Endothelial cell (in vitro differentiated cells): ENCODE data around the gene OCA2. TPM values are rescaled to one million over a fixed set of nuclear protein-coding genes. Genes with fewer than 3 reads are reported as not detected.

ENCODE experiments used
- DNase-seq: peaks from one replicate; pipeline ENCODE4 v3.0.0; 2021; ENCODE audit warnings: low spot score
- H3K27ac Mint-ChIP-seq: one replicate; pipeline ENCODE4 v1.8.0; 2021; ENCODE audit warnings: mixed read lengths, inconsistent platforms; ENCODE audit not compliant: unreplicated experiment
- H3K27me3 Mint-ChIP-seq: one replicate; pipeline ENCODE4 v1.8.0; 2021; ENCODE audit warnings: mild to moderate bottlenecking, moderate library complexity, mixed read lengths, inconsistent platforms; ENCODE audit not compliant: unreplicated experiment
- H3K36me3 Mint-ChIP-seq: one replicate; pipeline ENCODE4 v1.8.0; 2021; ENCODE audit warnings: mild to moderate bottlenecking, low read depth, mixed read lengths, inconsistent platforms; ENCODE audit not compliant: unreplicated experiment
- H3K4me1 Mint-ChIP-seq: one replicate; pipeline ENCODE4 v1.8.0; 2021; ENCODE audit warnings: mild to moderate bottlenecking, mixed read lengths, inconsistent platforms; ENCODE audit not compliant: unreplicated experiment
- H3K4me3 Mint-ChIP-seq: one replicate; pipeline ENCODE4 v1.8.0; 2021; ENCODE audit warnings: mild to moderate bottlenecking, mixed read lengths, inconsistent platforms; ENCODE audit not compliant: unreplicated experiment
- H3K9me3 Mint-ChIP-seq: one replicate; pipeline ENCODE4 v1.8.0; 2021; ENCODE audit warnings: mixed read lengths, inconsistent platforms; ENCODE audit not compliant: unreplicated experiment
- total RNA-seq: library from RNA; stranded (reverse); fragmentation: NEBNext Ultra II Directional; extraction: Animal tissue kit (Norgen Biotek cat#: 25700); gene quantifications from one replicate; pipeline ENCODE4 v1.2.1, GENCODE V29; 2021; ENCODE audit not compliant: unreplicated experiment
- TF ChIP-seq, protein P1 (sequence below): fragments of 200-600 bp; sonication (generic); IDR thresholded peaks from one replicate; pipeline ENCODE4 v1.5.0; 2021; ENCODE audit warnings: antibody characterized with exemption; ENCODE audit not compliant: unreplicated experiment

OCA2 gene
- total RNA-seq, 1 donor from 2014 or later, result not detected

DNA sequence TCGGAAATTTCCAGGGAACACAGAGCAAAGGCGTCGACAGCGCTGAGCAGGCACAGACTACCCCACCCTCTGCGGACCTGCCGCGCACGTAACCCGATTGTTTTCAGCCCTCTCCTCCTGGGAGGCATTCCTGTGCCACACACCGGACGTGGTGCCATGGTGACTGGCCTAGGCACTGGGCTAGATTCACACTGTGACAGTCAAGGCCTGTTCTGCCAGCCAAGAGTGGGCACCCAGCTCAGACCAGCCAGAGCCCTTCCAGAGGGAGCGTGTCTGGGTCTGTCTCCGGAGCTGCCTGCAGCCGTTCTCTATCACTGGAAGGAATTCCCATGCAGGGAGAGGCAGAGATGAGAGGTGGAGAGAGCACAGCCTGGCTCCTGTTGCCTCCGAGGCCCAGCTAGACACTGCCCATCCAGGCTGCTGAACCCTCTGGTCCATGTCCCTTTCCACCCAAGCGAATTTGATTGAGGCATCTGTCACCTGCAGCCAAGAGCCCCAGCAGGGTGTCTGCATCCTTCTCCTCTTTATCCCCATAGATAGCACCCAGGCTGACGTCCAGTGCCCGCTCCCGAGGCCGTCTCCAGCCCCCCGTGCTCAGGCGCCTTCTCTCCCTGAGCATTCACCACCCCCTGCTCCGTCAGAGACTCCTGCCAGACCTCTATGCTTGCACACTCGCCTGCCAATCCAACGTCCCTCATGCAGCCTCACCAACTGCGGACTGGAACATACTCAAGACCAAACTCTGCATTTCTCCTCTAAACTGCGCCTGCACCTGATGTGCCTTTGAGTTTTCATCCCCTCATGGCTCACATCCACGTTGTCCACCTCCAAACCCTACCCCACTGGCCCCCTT, 267.5 kb downstream of the OCA2 start:
- Mint-ChIP-seq H3K27me3 (peaks cover 8% of the 10 kb centered on the region), H3K4me3 (no peak overlapping the region), H3K36me3 (no peaks in the 10 kb centered on the region), H3K27ac (no peak overlapping the region), H3K9me3 (no peaks in the 10 kb centered on the region), H3K4me1 (peaks cover 5% of the 10 kb centered on the region)
- DNase-seq, result no peak
- TF ChIP-seq, protein P1, sequence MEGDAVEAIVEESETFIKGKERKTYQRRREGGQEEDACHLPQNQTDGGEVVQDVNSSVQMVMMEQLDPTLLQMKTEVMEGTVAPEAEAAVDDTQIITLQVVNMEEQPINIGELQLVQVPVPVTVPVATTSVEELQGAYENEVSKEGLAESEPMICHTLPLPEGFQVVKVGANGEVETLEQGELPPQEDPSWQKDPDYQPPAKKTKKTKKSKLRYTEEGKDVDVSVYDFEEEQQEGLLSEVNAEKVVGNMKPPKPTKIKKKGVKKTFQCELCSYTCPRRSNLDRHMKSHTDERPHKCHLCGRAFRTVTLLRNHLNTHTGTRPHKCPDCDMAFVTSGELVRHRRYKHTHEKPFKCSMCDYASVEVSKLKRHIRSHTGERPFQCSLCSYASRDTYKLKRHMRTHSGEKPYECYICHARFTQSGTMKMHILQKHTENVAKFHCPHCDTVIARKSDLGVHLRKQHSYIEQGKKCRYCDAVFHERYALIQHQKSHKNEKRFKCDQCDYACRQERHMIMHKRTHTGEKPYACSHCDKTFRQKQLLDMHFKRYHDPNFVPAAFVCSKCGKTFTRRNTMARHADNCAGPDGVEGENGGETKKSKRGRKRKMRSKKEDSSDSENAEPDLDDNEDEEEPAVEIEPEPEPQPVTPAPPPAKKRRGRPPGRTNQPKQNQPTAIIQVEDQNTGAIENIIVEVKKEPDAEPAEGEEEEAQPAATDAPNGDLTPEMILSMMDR, result no peak

DNA sequence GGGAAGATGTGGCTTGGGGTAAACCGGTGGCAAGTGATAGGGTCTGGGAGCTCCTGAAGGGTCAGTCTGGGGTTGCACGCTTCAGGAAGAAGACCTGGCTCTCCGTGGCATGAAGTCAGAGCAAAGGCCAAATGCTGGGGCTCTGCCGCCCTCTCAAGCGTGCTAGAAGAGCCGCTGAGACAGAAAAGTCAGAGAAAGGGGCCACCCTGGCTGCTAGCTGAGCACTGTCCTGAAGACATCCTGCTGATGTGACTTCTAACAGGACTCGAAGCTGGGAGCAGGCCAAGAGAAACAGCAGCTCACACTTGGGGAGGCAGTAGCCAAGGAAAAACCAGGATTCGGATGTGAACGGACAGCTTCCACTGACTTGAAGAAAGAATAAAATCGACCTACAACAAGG, 270.4 kb downstream of the OCA2 start:
- Mint-ChIP-seq H3K9me3 (no peaks in the 10 kb centered on the region), H3K27ac (no peak overlapping the region), H3K4me1 (peaks cover 2% of the 10 kb centered on the region), H3K27me3 (peaks cover 6% of the 10 kb centered on the region), H3K36me3 (no peaks in the 10 kb centered on the region), H3K4me3 (no peak overlapping the region)
- TF ChIP-seq, protein P1, result no peak
- no peak for DNase-seq

DNA sequence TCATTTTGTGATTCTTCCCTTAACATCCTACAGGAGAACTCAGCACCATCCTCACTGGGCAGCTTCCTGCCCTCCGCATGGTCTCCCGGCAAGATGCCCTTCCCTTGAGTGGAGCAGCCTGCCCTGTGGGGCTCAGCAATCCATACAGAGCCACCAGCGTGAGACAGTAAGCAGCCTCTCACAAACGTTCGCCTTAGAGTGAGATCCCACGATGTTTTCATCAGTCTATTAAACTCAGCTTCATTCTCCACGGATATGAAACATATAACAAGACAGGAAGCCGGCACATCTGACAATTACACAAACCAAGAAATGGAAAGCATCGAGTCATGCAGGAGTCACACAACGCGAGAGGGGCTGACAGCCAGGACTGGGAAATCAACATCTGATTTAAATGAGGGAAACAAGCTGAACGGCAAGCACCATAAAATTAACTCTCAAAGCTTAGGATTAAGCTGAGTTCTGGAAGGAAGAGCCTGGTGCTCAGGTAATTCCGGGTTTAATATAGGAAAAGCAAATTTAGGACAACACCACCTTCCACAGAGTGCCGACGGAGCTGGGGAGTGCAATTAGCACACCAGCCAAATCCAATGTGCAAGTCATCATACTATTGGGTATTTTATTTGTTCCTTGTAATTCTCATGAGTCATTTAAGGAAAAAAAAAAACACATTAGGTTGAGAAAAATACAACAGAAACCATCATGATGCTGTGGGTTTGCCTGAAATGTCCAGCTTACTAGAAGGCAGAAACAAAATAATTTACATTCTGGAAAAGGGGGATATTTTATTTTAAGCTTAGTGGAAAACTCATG, 272.0 kb downstream of the OCA2 start:
- TF ChIP-seq, protein P1, result no peak
- Mint-ChIP-seq H3K36me3 (no peaks in the 10 kb centered on the region), H3K4me3 (no peak overlapping the region), H3K27me3 (peaks cover 3% of the 10 kb centered on the region), H3K4me1 (no peaks in the 10 kb centered on the region), H3K9me3 (no peaks in the 10 kb centered on the region), H3K27ac (no peak overlapping the region)
- no peak for DNase-seq

DNA sequence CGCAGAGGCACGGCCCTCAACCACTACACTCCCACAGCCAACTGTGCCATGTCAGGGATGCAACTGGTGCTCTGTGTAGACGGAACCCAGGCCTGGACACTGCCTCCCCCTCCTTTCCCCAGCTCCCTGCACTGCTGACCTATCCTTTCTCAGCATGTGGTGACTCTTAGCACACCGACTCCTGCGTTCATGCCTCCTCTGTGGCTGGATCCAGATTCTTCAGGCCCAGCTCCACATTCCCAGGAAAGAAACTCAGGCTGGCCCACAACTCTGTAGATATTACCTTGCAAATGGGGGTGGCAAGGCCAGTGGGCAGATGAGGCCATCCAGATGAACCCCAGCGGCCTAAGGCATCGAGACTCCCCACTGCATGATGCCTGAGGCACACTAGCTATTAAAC, 272.7 kb downstream of the OCA2 start:
- H3K9me3 Mint-ChIP-seq, result no peaks in the 10 kb centered on the region
- H3K27ac Mint-ChIP-seq, result no peak overlapping the region
- no peaks in the 10 kb centered on the region for H3K27me3 Mint-ChIP-seq
- no peaks in the 10 kb centered on the region for H3K36me3 Mint-ChIP-seq
- no peaks in the 10 kb centered on the region for H3K4me1 Mint-ChIP-seq
- no peak overlapping the region for H3K4me3 Mint-ChIP-seq
- TF ChIP-seq, protein P1, result no peak
- no peak for DNase-seq
